Activated B cell treated with CpG ODN at 0.5 μM for 24 hours (primary cell): ENCODE measurements around the gene TREM2. TPM values are rescaled to one million over a fixed set of nuclear protein-coding genes. Genes with fewer than 3 reads are reported as not detected.

Source experiments
- ATAC-seq: fragments of 200-7000 bp; cut with Tn5 transposase; one replicate; pipeline ENCODE4 v1.10.0; 2021; ENCODE audit warnings: low read depth, mild to moderate bottlenecking, moderate library complexity
- CTCF ChIA-PET: fragments of 350-600 bp; sonication (Branson Sonifier 250); formaldehyde crosslinking; loops from one replicate; lab custom pipeline; 2021; ENCODE audit warnings: antibody characterized with exemption; lab: Charles Lee
- POLR2A ChIA-PET: fragments of 350-600 bp; sonication (Branson Sonifier 250); formaldehyde crosslinking; loops from one replicate; lab custom pipeline; 2021; ENCODE audit warnings: antibody characterized with exemption; lab: Charles Lee
- DNase-seq: peaks from one replicate; pipeline ENCODE4 v3.0.0; 2022
- H3K27ac Mint-ChIP-seq: one replicate; pipeline ENCODE4 v1.8.0; 2020; ENCODE audit warnings: mixed read lengths
- H3K27me3 Mint-ChIP-seq: one replicate; pipeline ENCODE4 v1.8.0; 2021; ENCODE audit warnings: mixed read lengths
- H3K36me3 Mint-ChIP-seq: one replicate; pipeline ENCODE4 v1.8.0; 2021; ENCODE audit warnings: low read depth, mixed read lengths
- H3K4me1 Mint-ChIP-seq: one replicate; pipeline ENCODE4 v1.8.0; 2021; ENCODE audit warnings: mixed read lengths
- H3K4me3 Mint-ChIP-seq: one replicate; pipeline ENCODE4 v1.8.0; 2020; ENCODE audit warnings: mild to moderate bottlenecking, mixed read lengths
- H3K9me3 Mint-ChIP-seq: one replicate; pipeline ENCODE4 v1.8.0; 2020; ENCODE audit warnings: mixed read lengths
- CTCF ChIP-seq: fragments of 200-600 bp; IDR thresholded peaks from one replicate; pipeline ENCODE4 v1.8.0; 2022; ENCODE audit warnings: antibody characterized with exemption, mild to moderate bottlenecking
- intact Hi-C: fragments of 100-400 bp; cut with micrococcal nuclease; formaldehyde crosslinking; loops from one replicate; pipeline ENCODE4 v1.15.1; 2024
- total RNA-seq: library from RNA; stranded (reverse); gene quantifications from 2 replicates; pipeline ENCODE4 v1.2.3, GENCODE V29; 2022

Gene TREM2
- total RNA-seq, 1 donor from 2014 or later = not detected

DNA sequence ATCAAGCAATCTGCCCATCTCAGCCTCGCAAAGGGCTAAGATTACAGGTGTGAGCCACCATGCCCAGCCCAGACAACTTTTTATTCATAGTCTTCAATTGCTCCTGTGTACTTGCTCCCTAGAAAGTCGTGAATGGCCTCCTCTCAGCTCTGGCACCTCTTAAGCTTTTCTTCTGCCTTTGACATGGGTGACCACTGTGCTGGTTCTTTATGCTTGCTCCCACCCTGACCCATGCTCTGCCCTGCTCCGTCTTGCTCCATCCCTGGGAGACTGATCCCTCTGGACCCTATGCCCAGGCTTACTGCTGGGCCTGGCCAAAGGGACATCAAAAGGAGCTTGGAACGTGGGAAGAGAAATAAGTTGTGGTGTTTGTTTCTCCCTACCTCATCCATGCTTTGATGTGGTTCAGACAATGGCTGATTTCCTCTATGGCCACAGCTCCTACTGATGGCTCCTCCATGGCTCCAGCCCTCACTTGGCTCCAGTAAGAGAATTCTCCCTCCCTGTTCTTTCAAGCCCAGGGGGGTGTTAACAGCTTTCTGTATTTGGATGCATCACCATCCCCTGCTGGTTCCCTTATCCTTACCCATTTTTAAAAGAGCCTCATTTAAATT lies 7.7 kb upstream of the TREM2 start:
- peaks cover 8% of the 10 kb centered on the region for H3K4me1 Mint-ChIP-seq
- TF ChIP-seq CTCF = no peak
- peaks cover 4% of the 10 kb centered on the region for H3K27me3 Mint-ChIP-seq
- ATAC-seq (no peak), DNase-seq (no peak)
- ChIA-PET POLR2A (no interaction called here), CTCF (no interaction called here)
- no peaks in the 10 kb centered on the region for H3K36me3 Mint-ChIP-seq
- intact Hi-C loops = no loop called here
- H3K27ac Mint-ChIP-seq = no peak overlapping the region
- no peak overlapping the region for H3K4me3 Mint-ChIP-seq
- H3K9me3 Mint-ChIP-seq = no peaks in the 10 kb centered on the region

GRCh38 chr6:41167173-41167963 lies 4.5 kb upstream of the TREM2 start:
- H3K27ac Mint-ChIP-seq = no peak overlapping the region
- POLR2A ChIA-PET = no interaction called here
- no peak for DNase-seq
- H3K4me3 Mint-ChIP-seq = no peak overlapping the region
- H3K36me3 Mint-ChIP-seq = no peaks in the 10 kb centered on the region
- TF ChIP-seq CTCF = no peak
- H3K9me3 Mint-ChIP-seq = no peaks in the 10 kb centered on the region
- peaks cover 10% of the 10 kb centered on the region for H3K4me1 Mint-ChIP-seq
- intact Hi-C loops = no loop called here
- CTCF ChIA-PET = no interaction called here
- H3K27me3 Mint-ChIP-seq = peaks cover 9% of the 10 kb centered on the region
- ATAC-seq = no peak

- intact Hi-C loops = no loop called here
- no peak for TF ChIP-seq CTCF
- no peak overlapping the region for H3K27ac Mint-ChIP-seq
- POLR2A ChIA-PET = no interaction called here
- DNase-seq = no peak
- H3K4me1 Mint-ChIP-seq = peaks cover 10% of the 10 kb centered on the region
- ATAC-seq = no peak
- no peak overlapping the region for H3K4me3 Mint-ChIP-seq
- peaks cover 15% of the 10 kb centered on the region for H3K27me3 Mint-ChIP-seq
- H3K36me3 Mint-ChIP-seq = no peaks in the 10 kb centered on the region
- H3K9me3 Mint-ChIP-seq = no peaks in the 10 kb centered on the region
- CTCF ChIA-PET = no interaction called here
Observed at GRCh38 chr6:41164551-41165120, 1.7 kb upstream of the TREM2 start.

DNA sequence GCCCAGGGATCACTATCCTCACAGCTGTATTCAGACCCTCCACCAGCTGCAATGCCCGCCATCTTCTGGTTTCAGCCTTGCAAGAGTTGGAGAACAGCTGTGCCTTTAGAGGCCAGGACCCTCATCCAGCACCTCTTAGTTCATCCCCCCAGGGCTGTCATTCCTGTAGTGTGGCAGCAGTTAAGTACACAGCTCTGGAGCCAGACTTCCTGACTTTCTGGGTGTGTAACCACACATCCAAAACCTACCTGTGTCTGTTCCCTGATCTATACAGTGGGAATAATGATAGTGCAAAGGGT lies 452 bp upstream of the TREM2 start:
- ChIA-PET POLR2A (no interaction called here), CTCF (no interaction called here)
- DNase-seq = no peak
- Mint-ChIP-seq H3K4me3 (no peak overlapping the region), H3K27ac (no peak overlapping the region), H3K27me3 (peaks cover 15% of the 10 kb centered on the region), H3K36me3 (no peaks in the 10 kb centered on the region), H3K9me3 (no peaks in the 10 kb centered on the region), H3K4me1 (peaks cover 8% of the 10 kb centered on the region)
- no peak for TF ChIP-seq CTCF
- intact Hi-C loops = no loop called here
- no peak for ATAC-seq

DNA sequence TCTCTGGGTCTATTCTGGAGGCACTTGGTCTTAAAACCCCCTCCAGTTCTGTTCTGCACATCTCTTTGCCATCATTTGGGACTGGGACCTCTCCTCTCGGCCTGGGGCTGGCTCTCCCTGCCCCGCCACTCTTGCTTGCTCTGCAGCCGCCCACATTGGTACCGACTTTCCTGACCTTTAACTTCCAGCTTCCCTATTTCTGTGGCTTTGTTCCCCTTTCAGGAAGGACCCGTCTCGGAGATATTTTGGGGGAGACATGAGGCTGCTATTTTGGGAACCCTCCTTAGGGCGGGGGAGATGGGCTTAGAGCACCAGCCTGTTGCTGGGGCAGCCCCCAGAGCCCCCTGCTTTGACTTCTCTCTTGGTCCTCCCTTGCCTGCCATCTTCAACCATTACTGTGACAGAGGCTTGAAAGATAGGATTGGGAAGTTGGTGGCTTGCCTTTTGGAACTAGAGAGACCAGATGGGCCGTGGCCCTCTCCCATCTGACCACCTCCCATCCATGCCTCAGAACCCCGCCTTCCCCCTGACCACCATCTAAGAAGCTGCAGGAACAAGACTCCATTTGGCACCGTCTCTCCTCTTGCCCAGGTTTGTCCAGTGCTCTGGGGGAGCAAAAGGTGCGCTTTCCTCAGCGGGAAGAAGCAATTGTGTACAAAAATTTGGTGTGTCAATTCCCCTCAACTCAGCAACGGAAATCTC lies 914 bp downstream of the TREM2 start:
- Mint-ChIP-seq H3K27ac (no peak overlapping the region), H3K4me1 (peaks cover 8% of the 10 kb centered on the region), H3K27me3 (peaks cover 17% of the 10 kb centered on the region), H3K9me3 (no peaks in the 10 kb centered on the region), H3K36me3 (no peaks in the 10 kb centered on the region), H3K4me3 (no peak overlapping the region)
- intact Hi-C loops = no loop called here
- no peak for ATAC-seq
- POLR2A ChIA-PET = no interaction called here
- CTCF ChIA-PET = interaction anchor here (0.7 kb wide), 1 partner anchor 20 kb away, joined by 3 read pairs; no protein-coding TSS in a partner anchor
- TF ChIP-seq CTCF = no peak
- DNase-seq = no peak
